ENCODE data around the gene SYNDIG1L.

The SYNDIG1L gene

GRCh38 chr14:74402401-74403251 lies 23.4 kb downstream of the SYNDIG1L start:
- TF ChIP-seq GATA3 (IDR thresholded peaks at IDR 0.05; ENCODE audit: low read depth, low read length) (no peak), GATA2 (IDR thresholded peaks at IDR 0.05; ENCODE audit: low read depth, low read length) (no peak)

DNA sequence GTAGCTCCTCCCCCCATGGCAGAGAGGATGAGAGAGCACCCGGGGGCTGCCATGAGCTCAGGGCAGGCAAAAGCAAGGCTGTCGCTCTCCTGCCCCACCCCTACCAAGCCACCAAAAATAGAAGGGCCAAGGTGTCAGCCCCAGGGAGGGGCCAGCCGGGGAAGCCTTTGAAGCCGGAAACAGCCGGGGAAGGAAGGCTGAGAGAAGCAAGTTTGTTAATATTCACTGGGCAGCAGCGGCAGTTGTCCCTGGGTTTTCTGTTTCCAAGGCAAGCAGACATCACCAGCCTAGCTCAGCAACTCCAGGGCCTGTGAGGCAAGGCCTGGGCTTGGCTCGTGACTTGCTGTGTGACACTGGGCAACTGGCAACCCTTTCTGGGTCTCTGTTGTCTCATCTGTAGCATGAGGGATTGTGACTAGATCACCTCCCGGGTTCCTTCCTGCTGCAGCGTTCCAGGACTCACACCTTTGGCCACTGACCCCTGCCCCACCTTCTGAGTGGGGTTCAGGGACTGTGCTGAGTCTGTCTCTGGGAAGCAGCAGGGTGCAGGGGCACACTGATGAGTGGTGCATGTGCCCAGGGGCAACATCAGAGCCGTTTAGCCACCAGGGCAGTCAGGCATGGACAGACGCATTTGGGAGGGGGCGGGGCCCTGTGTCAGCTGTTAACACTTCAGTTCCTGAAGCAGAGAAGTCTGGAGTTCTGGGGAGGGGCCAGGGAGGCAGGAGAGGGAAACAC lies 24.3 kb downstream of the SYNDIG1L start:
- TF ChIP-seq GATA2 (IDR thresholded peaks at IDR 0.05; ENCODE audit: low read depth, low read length) (no peak), GATA3 (IDR thresholded peaks at IDR 0.05; ENCODE audit: low read depth, low read length) (no peak)

DNA sequence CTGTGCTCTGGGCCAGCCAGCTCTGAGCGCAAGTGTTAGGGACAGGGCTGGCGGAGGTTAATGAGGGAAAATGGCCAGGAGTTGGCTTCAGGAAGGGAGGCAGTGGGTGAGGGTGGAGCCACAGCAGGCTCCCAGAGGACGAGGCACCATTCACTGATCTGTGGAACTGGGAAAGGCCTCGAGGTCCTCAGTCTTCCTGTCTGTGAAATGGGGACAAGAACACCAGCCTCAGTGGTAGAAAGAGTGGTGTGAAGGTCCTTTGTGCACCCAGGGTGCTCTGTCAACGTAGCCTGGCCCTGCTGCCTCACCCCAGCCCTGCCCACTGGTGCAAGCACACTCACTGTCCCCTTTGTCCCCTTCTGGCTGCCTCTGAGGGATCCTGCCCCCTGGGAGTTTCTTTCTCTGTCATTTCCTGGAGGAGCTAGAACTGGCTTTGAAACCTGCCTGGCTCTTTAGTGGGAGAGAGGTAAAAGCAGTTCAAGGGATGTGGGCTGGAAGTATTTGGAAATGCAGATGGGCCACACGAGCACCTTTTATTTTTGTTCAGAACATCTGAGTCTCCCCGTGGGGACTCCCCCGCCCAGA lies 25.0 kb downstream of the SYNDIG1L start:
- no peak for TF ChIP-seq GATA3 (IDR thresholded peaks at IDR 0.05; ENCODE audit: low read depth, low read length)
- TF ChIP-seq GATA2 (IDR thresholded peaks at IDR 0.05; ENCODE audit: low read depth, low read length) = no peak

- TF ChIP-seq GATA3 (IDR thresholded peaks at IDR 0.05; ENCODE audit: low read depth, low read length) = no peak
- no peak for TF ChIP-seq GATA2 (IDR thresholded peaks at IDR 0.05; ENCODE audit: low read depth, low read length)
Observed at GRCh38 chr14:74400031-74400685, 25.9 kb downstream of the SYNDIG1L start.

- no peak for TF ChIP-seq GATA3 (IDR thresholded peaks at IDR 0.05; ENCODE audit: low read depth, low read length)
- TF ChIP-seq GATA2 (IDR thresholded peaks at IDR 0.05; ENCODE audit: low read depth, low read length) = no peak
Observed at GRCh38 chr14:74395094-74395493, 30.9 kb downstream of the SYNDIG1L start.

DNA sequence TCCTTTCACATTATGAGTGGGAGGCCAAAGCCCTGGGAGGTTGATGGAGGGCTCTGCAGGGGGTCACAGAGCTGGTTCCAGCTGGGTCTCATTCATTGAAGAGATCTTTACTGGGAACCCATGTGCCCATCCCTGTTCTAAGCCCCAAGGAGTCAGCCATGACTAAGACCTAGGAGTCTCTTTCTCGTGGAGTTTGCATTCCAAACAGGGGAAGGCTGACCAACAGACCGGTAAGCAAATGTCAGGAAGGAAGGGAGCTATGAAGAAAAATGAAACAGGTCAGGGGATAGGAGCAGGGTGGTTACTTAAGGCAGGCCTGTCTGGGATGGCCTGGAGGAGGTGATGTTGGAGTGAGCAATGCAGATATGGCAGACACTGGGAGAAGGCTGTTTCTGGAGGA lies 31.5 kb downstream of the SYNDIG1L start:
- TF ChIP-seq GATA2 (IDR thresholded peaks at IDR 0.05; ENCODE audit: low read depth, low read length) (no peak), GATA3 (IDR thresholded peaks at IDR 0.05; ENCODE audit: low read depth, low read length) (no peak)

GRCh38 chr14:74392616-74393570 lies 33.1 kb downstream of the SYNDIG1L start:
- TF ChIP-seq GATA2 (IDR thresholded peaks at IDR 0.05; ENCODE audit: low read depth, low read length) = no peak
- no peak for TF ChIP-seq GATA3 (IDR thresholded peaks at IDR 0.05; ENCODE audit: low read depth, low read length)

DNA sequence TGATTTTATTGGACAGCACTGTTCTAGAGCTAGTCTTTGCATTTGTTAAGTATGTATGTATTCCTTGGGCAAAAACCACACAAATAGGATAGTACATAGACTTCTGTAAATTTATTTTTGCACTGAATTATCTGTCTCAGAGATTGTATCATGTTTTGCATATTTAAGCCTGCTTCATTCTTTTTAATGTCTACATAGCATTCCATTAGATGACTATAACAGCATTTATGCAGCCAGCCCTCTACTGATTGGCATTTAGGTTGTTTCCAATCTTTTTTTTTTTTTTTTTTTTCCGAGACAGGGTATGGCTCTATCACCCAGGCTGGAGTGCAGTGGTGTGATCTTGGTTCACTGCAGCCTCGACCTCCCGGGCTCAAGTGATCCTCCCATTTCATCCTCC lies 34.5 kb downstream of the SYNDIG1L start:
- TF ChIP-seq GATA2 (IDR thresholded peaks at IDR 0.05; ENCODE audit: low read depth, low read length) = no peak
- TF ChIP-seq GATA3 (IDR thresholded peaks at IDR 0.05; ENCODE audit: low read depth, low read length) = no peak

- TF ChIP-seq GATA3 (IDR thresholded peaks at IDR 0.05; ENCODE audit: low read depth, low read length) (no peak), GATA2 (IDR thresholded peaks at IDR 0.05; ENCODE audit: low read depth, low read length) (no peak)
Observed at GRCh38 chr14:74389980-74390379, 36.0 kb downstream of the SYNDIG1L start.

GRCh38 chr14:74382231-74382630 lies 43.8 kb downstream of the SYNDIG1L start:
- TF ChIP-seq GATA2 (IDR thresholded peaks at IDR 0.05; ENCODE audit: low read depth, low read length) (no peak), GATA3 (IDR thresholded peaks at IDR 0.05; ENCODE audit: low read depth, low read length) (no peak)

GRCh38 chr14:74380845-74381244 lies 45.2 kb downstream of the SYNDIG1L start:
- TF ChIP-seq GATA3 (IDR thresholded peaks at IDR 0.05; ENCODE audit: low read depth, low read length) (no peak), GATA2 (IDR thresholded peaks at IDR 0.05; ENCODE audit: low read depth, low read length) (no peak)

DNA sequence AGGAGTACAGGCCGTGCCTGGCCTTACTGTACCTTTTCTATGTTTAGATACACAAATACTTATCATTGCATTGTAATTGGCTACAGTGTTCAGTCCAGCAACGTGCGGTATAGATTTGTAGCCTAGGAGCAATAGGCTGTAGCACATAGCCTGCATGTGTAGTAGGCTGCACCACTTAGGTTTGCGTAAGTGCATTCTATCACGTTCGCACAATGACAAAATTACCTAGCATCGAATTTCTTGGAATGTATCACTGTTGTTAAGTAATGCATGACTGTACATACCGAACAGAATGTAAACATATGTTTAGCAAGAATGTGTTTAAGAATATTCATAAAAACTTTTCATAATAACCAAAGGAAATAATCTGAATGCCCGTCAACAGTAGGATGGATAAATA lies 45.8 kb downstream of the SYNDIG1L start:
- TF ChIP-seq GATA2 (IDR thresholded peaks at IDR 0.05; ENCODE audit: low read depth, low read length) (no peak), GATA3 (IDR thresholded peaks at IDR 0.05; ENCODE audit: low read depth, low read length) (no peak)

All from SH-SY5Y (cell line).